ENCODE measurements around the gene RNF26.

GRCh38 chr11:119314726-119315125 is 19.6 kb upstream of the RNF26 start:
- no peak for TF ChIP-seq POLR2A (IDR thresholded peaks at IDR 0.05)
- TF ChIP-seq, protein P1, sequence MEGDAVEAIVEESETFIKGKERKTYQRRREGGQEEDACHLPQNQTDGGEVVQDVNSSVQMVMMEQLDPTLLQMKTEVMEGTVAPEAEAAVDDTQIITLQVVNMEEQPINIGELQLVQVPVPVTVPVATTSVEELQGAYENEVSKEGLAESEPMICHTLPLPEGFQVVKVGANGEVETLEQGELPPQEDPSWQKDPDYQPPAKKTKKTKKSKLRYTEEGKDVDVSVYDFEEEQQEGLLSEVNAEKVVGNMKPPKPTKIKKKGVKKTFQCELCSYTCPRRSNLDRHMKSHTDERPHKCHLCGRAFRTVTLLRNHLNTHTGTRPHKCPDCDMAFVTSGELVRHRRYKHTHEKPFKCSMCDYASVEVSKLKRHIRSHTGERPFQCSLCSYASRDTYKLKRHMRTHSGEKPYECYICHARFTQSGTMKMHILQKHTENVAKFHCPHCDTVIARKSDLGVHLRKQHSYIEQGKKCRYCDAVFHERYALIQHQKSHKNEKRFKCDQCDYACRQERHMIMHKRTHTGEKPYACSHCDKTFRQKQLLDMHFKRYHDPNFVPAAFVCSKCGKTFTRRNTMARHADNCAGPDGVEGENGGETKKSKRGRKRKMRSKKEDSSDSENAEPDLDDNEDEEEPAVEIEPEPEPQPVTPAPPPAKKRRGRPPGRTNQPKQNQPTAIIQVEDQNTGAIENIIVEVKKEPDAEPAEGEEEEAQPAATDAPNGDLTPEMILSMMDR (IDR thresholded peaks at IDR 0.05), result no peak
